ENCODE measurements around the gene PRDM2.

Gene PRDM2

DNA sequence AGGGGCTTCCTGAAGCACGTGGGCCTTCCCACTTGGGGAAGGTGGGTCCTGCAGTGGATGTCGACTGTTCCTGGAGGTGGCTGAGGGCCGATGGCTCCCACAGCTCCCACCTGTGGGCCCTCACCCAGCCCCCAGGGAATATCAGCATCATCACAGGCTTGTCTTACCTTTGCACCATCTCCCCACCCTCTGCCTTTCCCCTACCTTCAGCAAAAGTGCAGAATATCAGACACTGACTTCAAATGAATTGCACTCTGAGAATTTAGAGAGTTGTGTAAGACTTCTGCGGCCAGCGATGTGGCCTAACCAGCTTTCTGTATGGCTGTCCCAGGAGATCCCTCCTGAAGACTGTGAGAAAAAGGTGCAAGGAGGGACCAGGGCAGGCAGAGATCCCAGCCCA lies 105.4 kb downstream of the PRDM2 start:
- DNase-seq (ENCODE audit: low read depth), result no peak
- TF ChIP-seq, protein P1, sequence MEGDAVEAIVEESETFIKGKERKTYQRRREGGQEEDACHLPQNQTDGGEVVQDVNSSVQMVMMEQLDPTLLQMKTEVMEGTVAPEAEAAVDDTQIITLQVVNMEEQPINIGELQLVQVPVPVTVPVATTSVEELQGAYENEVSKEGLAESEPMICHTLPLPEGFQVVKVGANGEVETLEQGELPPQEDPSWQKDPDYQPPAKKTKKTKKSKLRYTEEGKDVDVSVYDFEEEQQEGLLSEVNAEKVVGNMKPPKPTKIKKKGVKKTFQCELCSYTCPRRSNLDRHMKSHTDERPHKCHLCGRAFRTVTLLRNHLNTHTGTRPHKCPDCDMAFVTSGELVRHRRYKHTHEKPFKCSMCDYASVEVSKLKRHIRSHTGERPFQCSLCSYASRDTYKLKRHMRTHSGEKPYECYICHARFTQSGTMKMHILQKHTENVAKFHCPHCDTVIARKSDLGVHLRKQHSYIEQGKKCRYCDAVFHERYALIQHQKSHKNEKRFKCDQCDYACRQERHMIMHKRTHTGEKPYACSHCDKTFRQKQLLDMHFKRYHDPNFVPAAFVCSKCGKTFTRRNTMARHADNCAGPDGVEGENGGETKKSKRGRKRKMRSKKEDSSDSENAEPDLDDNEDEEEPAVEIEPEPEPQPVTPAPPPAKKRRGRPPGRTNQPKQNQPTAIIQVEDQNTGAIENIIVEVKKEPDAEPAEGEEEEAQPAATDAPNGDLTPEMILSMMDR (IDR thresholded peaks at IDR 0.05; ENCODE audit: low read depth, low read length, missing control alignments), result no peak
- no peak overlapping the region for H3K4me3 ChIP-seq (ENCODE audit: low read depth, low read length)
- in situ Hi-C loops (cut with HindIII; ENCODE audit: low sequenced_read_pairs), result no loop called here

DNA sequence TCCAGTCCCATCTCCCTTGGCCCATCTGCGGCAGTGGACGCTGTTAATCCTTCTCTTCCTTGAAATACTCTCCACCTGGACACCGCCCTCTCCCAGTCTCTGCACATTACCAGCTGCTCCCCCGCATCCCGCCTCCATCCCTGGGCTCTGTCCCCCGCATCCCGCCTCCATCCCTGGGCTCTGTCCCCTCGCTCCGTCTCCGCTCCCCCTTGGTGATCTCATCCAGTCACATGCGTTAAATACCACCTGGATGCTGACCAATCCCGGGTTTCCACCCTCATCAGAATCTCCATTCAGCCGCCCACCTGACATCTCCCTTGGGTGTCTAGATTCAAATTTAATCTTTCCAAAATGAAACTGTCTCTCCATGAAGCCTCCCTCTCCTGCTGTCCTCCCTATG lies 106.1 kb downstream of the PRDM2 start:
- in situ Hi-C loops (cut with HindIII; ENCODE audit: low sequenced_read_pairs), result no loop called here
- H3K4me3 ChIP-seq (ENCODE audit: low read depth, low read length), result no peak overlapping the region
- DNase-seq (ENCODE audit: low read depth), result no peak
- TF ChIP-seq, protein P1 (IDR thresholded peaks at IDR 0.05; ENCODE audit: low read depth, low read length, missing control alignments), result no peak

DNA sequence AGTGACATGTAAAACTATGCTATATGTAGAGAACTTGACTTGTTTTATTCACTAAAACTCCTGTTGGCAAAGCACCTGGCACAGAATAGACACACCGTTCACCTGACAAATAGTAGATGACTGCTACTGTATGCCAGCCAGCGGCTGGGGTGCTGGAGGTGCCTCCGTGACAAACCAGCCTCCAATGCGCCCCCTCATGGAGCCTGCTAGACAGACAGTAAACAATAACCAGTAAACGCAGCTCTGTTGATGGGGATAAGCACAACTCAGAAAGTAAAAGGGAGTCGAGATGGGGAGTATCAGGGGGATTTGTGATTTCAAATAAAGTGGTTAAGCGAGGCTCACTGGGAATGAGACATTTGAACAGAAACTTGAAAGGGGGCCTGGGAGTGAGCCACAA lies 107.2 kb downstream of the PRDM2 start:
- TF ChIP-seq, protein P1 (IDR thresholded peaks at IDR 0.05; ENCODE audit: low read depth, low read length, missing control alignments), result peak; percentile 58
- H3K4me3 ChIP-seq (ENCODE audit: low read depth, low read length), result no peak overlapping the region
- no peak for DNase-seq (ENCODE audit: low read depth)
- in situ Hi-C loops (cut with HindIII; ENCODE audit: low sequenced_read_pairs), result no loop called here

GRCh38 chr1:13808729-13809131 lies 108.7 kb downstream of the PRDM2 start:
- DNase-seq (ENCODE audit: low read depth), result no peak
- TF ChIP-seq, protein P1 (IDR thresholded peaks at IDR 0.05; ENCODE audit: low read depth, low read length, missing control alignments), result no peak
- no peak overlapping the region for H3K4me3 ChIP-seq (ENCODE audit: low read depth, low read length)
- in situ Hi-C loops (cut with HindIII; ENCODE audit: low sequenced_read_pairs), result no loop called here

DNA sequence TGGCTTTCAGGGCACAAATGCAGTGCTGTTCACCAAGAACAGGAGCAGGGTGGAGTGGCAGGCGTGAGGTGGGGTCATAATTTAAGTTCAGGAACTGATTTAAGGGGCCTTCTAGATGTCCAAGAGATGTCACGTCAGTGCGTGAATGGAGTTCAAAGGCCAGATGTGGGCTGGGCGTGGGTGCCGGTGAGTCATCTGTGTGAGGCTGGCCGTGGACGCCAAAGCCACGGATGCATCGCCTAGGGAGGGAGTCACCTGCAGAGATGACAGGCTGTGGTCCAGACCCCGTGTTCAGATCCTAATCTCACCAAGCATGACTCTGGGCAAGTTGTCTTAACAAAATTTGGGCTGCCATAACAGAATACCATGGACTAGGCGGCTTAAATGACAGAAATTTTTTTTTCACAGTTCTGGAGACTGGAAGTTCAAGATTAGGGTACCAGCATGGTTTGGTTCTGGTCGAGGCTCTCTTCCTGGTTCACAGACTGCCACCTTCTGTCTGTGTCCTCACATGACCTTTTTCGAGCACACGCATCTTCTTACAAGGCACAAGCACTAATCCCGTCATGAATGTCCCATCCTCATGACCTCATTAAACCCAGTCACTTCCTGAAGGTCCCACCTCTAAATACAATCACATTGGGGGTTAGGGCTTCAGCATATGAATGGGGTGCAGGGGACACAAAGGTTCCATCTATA lies 109.6 kb downstream of the PRDM2 start:
- TF ChIP-seq, protein P1 (IDR thresholded peaks at IDR 0.05; ENCODE audit: low read depth, low read length, missing control alignments), result no peak
- in situ Hi-C loops (cut with HindIII; ENCODE audit: low sequenced_read_pairs), result no loop called here
- DNase-seq (ENCODE audit: low read depth), result no peak
- H3K4me3 ChIP-seq (ENCODE audit: low read depth, low read length), result no peak overlapping the region

GRCh38 chr1:13812456-13813397 lies 112.7 kb downstream of the PRDM2 start:
- in situ Hi-C loops (cut with HindIII; ENCODE audit: low sequenced_read_pairs), result no loop called here
- no peak for DNase-seq (ENCODE audit: low read depth)
- H3K4me3 ChIP-seq (ENCODE audit: low read depth, low read length), result no peak overlapping the region
- TF ChIP-seq, protein P1 (IDR thresholded peaks at IDR 0.05; ENCODE audit: low read depth, low read length, missing control alignments), result no peak
